ENCODE results near the gene UNC93B1. TPM values are rescaled to one million over a fixed set of nuclear protein-coding genes. Genes with fewer than 3 reads are reported as not detected.
A peak's percentile ranks its signal among the peaks of the same experiment; 100 is the strongest.
"Not testable (repeated sequence)": the region's sequence is repeated elsewhere in the genome, so short reads cannot be mapped to it uniquely, and the experiment has no call there.

Gene UNC93B1
- total RNA-seq, 3 donors from 2014 or later = 30.1 to 47.5 (median 46.8) TPM

GRCh38 chr11:67963879-67964278 lies 40.0 kb downstream of the UNC93B1 start:
- H3K4me1 ChIP-seq (ENCODE audit: low read depth); ATAC-seq; H3K9me3 ChIP-seq; H3K36me3 ChIP-seq (ENCODE audit: low read depth); H3K4me3 ChIP-seq; DNase-seq; intact Hi-C loops (cut with DNase I, micrococcal nuclease): not testable (repeated sequence)

GRCh38 chr11:67963217-67963616 lies 40.7 kb downstream of the UNC93B1 start:
- H3K9me3 ChIP-seq; H3K36me3 ChIP-seq (ENCODE audit: low read depth); H3K4me1 ChIP-seq (ENCODE audit: low read depth); H3K4me3 ChIP-seq; intact Hi-C loops (cut with DNase I, micrococcal nuclease); ATAC-seq; DNase-seq: not testable (repeated sequence)

DNA sequence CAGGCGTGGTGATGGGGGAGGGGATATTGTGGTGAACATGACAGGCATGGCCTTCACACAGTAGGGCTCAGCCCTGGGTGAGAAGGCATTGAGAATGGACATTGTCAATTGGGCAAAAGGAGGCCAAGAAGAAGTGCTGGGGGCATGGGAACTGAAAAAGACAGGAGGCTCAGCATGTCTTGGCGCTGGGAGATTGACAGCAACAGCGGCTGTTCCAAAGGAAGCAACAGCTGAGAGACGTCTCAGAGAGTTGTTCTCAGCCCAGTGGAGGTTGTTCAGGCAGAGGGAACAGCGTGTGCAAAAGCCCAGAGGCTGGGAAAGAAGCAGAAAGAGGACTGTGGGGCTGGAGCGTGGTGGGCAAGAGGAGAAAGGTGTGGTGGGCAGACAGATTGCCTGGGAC lies 47.7 kb downstream of the UNC93B1 start:
- intact Hi-C loops (cut with DNase I, micrococcal nuclease) = not testable (repeated sequence)

DNA sequence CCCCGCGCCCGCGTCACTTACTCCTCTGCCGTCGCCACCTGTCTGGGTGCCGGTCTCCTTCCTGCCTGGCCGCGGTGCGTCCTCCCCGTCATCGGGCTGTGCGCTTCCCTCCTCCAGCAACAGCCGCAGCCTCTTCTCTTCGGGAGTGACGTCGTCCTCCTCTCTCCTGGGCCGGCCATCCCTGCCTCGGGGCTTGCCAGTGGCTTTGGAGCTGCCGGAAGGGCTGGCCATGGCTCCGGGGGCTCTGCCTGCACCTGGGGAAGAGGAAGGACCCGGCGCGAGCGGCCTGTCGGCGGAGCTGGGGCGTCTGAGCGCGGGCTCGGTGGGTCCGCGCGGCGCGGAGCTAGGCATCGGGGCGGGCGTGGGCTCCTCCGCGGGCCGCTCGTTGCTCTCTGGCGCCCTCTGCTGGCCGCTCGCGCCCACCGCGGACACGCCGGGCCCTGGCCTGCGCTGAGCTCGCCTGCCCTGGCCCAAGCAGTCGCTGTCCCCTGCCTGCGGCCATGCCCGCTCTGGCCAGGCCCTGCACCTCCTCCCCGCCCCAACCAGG lies 48.4 kb downstream of the UNC93B1 start:
- ATAC-seq = peak; percentile 92
- intact Hi-C loops (cut with DNase I, micrococcal nuclease); H3K9me3 ChIP-seq; H3K36me3 ChIP-seq (ENCODE audit: low read depth); H3K4me1 ChIP-seq (ENCODE audit: low read depth): not testable (repeated sequence)
- peak overlapping the region; percentile 28 for H3K4me3 ChIP-seq
- DNase-seq = peak; percentile 78 to 89 (median 84)
- TF ChIP-seq CTCF (IDR thresholded peaks at IDR 0.05) = peak; percentile 85

More for the DNA sequence above, 47.7 kb downstream of the UNC93B1 start:
- H3K36me3 ChIP-seq (ENCODE audit: low read depth); DNase-seq; ATAC-seq; H3K4me1 ChIP-seq (ENCODE audit: low read depth); H3K4me3 ChIP-seq; H3K9me3 ChIP-seq: not testable (repeated sequence)

DNA sequence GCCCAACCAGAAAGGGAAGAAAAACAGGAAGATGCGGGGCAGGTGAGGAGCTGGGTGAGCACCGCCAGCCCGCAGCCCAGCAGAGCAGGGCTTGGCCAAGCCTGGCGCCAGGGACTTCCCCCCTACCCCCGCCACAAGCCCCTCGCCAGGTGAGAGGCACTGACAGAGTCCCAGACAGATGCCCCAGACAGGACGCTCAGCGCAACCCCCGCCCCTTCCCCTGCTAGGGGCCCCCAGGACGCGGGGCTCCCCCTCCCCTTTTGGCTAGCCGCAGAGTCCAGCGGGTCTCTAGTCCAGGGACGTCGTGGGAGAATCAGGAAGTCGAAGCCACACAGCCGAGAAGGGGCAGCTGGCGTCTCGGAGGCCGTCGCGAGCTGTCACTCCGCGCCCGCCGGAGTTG lies 48.9 kb downstream of the UNC93B1 start:
- H3K4me3 ChIP-seq = peak overlapping the region; percentile 28
- intact Hi-C loops (cut with DNase I, micrococcal nuclease); H3K9me3 ChIP-seq; H3K4me1 ChIP-seq (ENCODE audit: low read depth); H3K36me3 ChIP-seq (ENCODE audit: low read depth); ATAC-seq; DNase-seq: not testable (repeated sequence)

DNA sequence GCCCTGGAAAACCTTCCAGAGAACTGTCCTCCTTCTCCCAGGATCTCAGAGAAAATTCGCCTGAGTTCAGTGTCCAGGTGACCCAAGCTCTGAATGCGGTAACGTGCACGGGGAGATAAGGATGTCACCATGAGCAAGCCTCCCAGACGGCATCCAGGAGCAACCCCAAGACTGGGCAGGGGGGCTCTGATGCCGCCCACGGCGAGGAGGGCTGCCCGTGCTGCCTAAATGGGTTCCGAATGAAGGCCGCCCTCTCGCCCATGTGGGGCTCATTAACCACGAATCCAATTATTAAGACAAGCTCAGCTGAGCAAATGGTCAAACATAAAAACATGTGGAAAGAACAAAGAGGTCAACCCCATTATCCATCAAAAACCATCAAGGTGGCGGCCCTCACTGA lies 49.6 kb downstream of the UNC93B1 start:
- intact Hi-C loops (cut with DNase I, micrococcal nuclease) = not testable (repeated sequence)

GRCh38 chr11:67950705-67951104 lies 53.2 kb downstream of the UNC93B1 start:
- intact Hi-C loops (cut with DNase I, micrococcal nuclease); H3K4me1 ChIP-seq (ENCODE audit: low read depth); ATAC-seq; H3K9me3 ChIP-seq; H3K36me3 ChIP-seq (ENCODE audit: low read depth); DNase-seq; H3K4me3 ChIP-seq: not testable (repeated sequence)

More for the DNA sequence above, 49.6 kb downstream of the UNC93B1 start:
- not testable (repeated sequence) for H3K4me1 ChIP-seq (ENCODE audit: low read depth); ATAC-seq; H3K4me3 ChIP-seq; H3K36me3 ChIP-seq (ENCODE audit: low read depth); DNase-seq; H3K9me3 ChIP-seq

- H3K4me1 ChIP-seq (ENCODE audit: low read depth); H3K9me3 ChIP-seq; ATAC-seq; DNase-seq; H3K36me3 ChIP-seq (ENCODE audit: low read depth); intact Hi-C loops (cut with DNase I, micrococcal nuclease); H3K4me3 ChIP-seq: not testable (repeated sequence)
Observed at GRCh38 chr11:67947785-67948184, 56.1 kb downstream of the UNC93B1 start.

DNA sequence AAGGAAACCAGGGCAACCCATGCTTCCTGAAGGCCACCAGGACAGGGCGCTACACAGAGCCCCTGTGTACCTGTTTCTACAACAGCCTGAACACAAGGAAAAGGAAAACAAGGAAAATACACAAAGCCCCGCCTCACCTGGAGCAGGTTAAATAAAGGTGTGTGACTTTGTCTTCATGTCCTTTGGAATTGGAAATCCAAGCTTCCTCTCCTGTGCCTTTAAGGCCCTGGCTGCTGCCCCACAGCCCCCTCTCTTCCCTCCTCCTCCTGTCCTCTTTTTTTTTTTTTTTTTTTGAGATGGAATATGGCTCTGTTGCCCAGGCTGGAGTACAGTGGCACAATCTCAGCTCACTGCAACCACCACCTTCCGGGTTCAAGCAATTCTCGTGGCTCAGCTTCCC lies 57.5 kb downstream of the UNC93B1 start:
- H3K4me3 ChIP-seq; H3K9me3 ChIP-seq; H3K4me1 ChIP-seq (ENCODE audit: low read depth); H3K36me3 ChIP-seq (ENCODE audit: low read depth); intact Hi-C loops (cut with DNase I, micrococcal nuclease): not testable (repeated sequence)
- ATAC-seq (peak; percentile 90), DNase-seq (peak; percentile 56 to 87 (median 60))

DNA sequence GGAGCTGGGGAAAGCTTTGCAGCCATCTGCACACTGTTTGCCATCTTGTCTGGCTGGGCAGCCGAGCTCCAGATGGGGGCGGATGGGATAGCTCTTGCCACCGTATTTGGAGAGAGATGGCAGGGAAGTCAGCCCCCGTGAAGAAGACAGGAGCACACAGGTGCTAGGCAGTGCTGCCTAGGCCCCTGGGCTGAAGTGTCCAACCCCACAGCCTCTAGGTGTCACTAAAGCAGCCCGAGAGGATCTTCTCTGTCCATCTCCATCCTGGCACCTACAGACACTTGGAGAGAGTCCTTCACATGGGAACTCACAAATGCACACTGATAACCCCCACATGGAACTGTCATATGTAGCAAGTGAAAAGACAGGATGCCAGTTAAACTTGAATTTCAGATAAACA lies 60.5 kb downstream of the UNC93B1 start:
- intact Hi-C loops (cut with DNase I, micrococcal nuclease); ATAC-seq; H3K4me1 ChIP-seq (ENCODE audit: low read depth); H3K4me3 ChIP-seq; H3K36me3 ChIP-seq (ENCODE audit: low read depth); H3K9me3 ChIP-seq: not testable (repeated sequence)
- peak in 1 of 3 donors; percentile 41 for DNase-seq

Small RNAs within 50 kb of the gene (microRNA-seq; reads per million reads assigned to microRNA genes)
- gene MIR4691 (not detected), gene MIR6753 (not detected), gene MIR7113 (0.93 reads per million)

Other genes starting within 250 kb of the UNC93B1 start
- gene ALDH3B1, start 6.2 kb upstream of the UNC93B1 start, total RNA-seq = 10 to 100 TPM in 2 of 3 donors, 1 to 10 TPM in 1; 8.6 to 18.9 (median 11.5) TPM
- gene NDUFS8, start 26.6 kb upstream of the UNC93B1 start, total RNA-seq = 100 to 1,000 TPM; 148 to 165 (median 162) TPM
- gene TCIRG1, start 34.9 kb upstream of the UNC93B1 start, total RNA-seq = 100 to 1,000 TPM; 155 to 189 (median 166) TPM
- gene CHKA, start 117.3 kb upstream of the UNC93B1 start, total RNA-seq = 10 to 100 TPM; 44.1 to 74.4 (median 58.5) TPM
- 10 to 100 TPM; 56.4 to 71.3 (median 65.1) TPM for gene KMT5B, start 209.2 kb upstream of the UNC93B1 start, total RNA-seq

Measured in mucosa of descending colon (tissue), 3 donors.